Fibroblast of villous mesenchyme (primary cell): ENCODE data around the gene ATP1A4. TPM values are rescaled to one million over a fixed set of nuclear protein-coding genes. Genes with fewer than 3 reads are reported as not detected.

Experiments
- DNase-seq: peaks from one replicate; pipeline ENCODE4 v3.0.0-alpha.2; 2010; ENCODE audit warnings: low read depth
- H3K4me3 ChIP-seq: 2 replicates; pipeline ENCODE4 v1.5.1; 2011; ENCODE audit warnings: low read depth, mild to moderate bottlenecking, low read length
- total RNA-seq: library from RNA; depleted of rRNA; stranded (reverse); fragments of >200 nt; gene quantifications from 2 replicates; pipeline ENCODE4 v1.2.3, GENCODE V29; 2012
- TF ChIP-seq, protein P1 (sequence below): IDR thresholded peaks from 2 replicates; pipeline ENCODE4 v1.5.1; 2012; ENCODE audit warnings: low read depth, mild to moderate bottlenecking, low read length; ENCODE audit not compliant: insufficient read depth

ATP1A4 gene
- total RNA-seq, 1 donor: not detected

DNA sequence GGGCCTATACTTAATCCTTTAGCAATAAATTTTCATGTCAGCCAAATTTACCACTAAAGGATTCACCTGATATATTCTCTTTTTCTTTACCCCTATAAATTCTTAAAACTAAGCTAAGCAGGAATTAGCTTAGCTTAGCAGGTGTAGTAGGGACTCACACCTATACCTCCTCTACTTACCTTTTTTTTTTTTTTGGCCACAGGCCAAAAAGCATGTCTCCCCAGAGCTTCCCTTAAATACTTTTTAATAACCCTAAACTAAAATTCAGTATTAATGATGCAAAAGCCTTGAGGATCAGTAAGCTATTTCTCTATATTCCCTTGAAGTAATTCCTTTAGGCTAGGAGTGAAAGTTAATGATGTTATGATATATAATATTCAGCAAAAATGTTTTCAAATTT is 77.0 kb downstream of the ATP1A4 start:
- TF ChIP-seq, protein P1, sequence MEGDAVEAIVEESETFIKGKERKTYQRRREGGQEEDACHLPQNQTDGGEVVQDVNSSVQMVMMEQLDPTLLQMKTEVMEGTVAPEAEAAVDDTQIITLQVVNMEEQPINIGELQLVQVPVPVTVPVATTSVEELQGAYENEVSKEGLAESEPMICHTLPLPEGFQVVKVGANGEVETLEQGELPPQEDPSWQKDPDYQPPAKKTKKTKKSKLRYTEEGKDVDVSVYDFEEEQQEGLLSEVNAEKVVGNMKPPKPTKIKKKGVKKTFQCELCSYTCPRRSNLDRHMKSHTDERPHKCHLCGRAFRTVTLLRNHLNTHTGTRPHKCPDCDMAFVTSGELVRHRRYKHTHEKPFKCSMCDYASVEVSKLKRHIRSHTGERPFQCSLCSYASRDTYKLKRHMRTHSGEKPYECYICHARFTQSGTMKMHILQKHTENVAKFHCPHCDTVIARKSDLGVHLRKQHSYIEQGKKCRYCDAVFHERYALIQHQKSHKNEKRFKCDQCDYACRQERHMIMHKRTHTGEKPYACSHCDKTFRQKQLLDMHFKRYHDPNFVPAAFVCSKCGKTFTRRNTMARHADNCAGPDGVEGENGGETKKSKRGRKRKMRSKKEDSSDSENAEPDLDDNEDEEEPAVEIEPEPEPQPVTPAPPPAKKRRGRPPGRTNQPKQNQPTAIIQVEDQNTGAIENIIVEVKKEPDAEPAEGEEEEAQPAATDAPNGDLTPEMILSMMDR: no peak
- no peak for DNase-seq
- H3K4me3 ChIP-seq: no peak overlapping the region

DNA sequence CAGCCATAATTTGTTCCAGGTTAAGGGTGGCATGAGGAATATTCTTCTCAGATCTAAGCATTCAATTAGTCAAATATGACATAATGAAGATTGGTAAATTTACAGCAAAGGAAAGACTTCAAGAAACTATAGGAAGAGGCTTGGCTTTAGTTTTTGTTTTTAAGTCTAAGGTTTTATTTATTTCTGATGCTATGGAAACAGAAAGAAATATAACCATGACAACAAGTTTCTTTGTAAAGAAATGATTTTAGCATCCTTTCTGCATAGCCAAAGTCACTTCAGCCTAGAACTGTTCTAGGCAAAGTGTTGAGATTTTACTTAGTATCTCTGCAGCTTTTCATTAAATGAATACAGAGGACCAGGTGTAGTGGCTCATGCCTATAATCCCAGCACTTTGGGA is 81.5 kb downstream of the ATP1A4 start:
- H3K4me3 ChIP-seq: no peak overlapping the region
- TF ChIP-seq, protein P1: no peak
- no peak for DNase-seq

Other genes with a start within 250 kb of the ATP1A4 start
- 167 and 277 TPM in 2 replicates for gene TAGLN2, start 226.1 kb upstream of the ATP1A4 start, total RNA-seq
- gene IGSF9, start 206.0 kb upstream of the ATP1A4 start, total RNA-seq: not detected in 2 replicates
- not detected in 2 replicates for gene SLAMF9, start 197.4 kb upstream of the ATP1A4 start, total RNA-seq
- 4.2 and 6.0 TPM in 2 replicates for gene PIGM, start 119.6 kb upstream of the ATP1A4 start, total RNA-seq
- gene KCNJ10, start 81.4 kb upstream of the ATP1A4 start, total RNA-seq: under 0.01 TPM in 1 of 2 replicates, not detected in the other
- gene KCNJ9, start 70.1 kb upstream of the ATP1A4 start, total RNA-seq: not detected in 2 replicates
- gene IGSF8, start 53.0 kb upstream of the ATP1A4 start, total RNA-seq: 13.9 and 14.7 TPM in 2 replicates
- not detected in 2 replicates for gene ATP1A2, start 35.8 kb upstream of the ATP1A4 start, total RNA-seq
- not detected in 2 replicates for gene CASQ1, start 39.0 kb downstream of the ATP1A4 start, total RNA-seq
- gene PEA15, start 53.8 kb downstream of the ATP1A4 start, total RNA-seq: 118 and 138 TPM in 2 replicates
- gene DCAF8, start 110.9 kb downstream of the ATP1A4 start, total RNA-seq: 68.6 and 75.1 TPM in 2 replicates
- gene PEX19, start 133.5 kb downstream of the ATP1A4 start, total RNA-seq: 39.6 and 51.0 TPM in 2 replicates
- gene COPA, start 191.6 kb downstream of the ATP1A4 start, total RNA-seq: 295 and 322 TPM in 2 replicates
- 109 and 165 TPM in 2 replicates for gene NCSTN, start 191.8 kb downstream of the ATP1A4 start, total RNA-seq
- gene NHLH1, start 215.5 kb downstream of the ATP1A4 start, total RNA-seq: under 0.01 TPM in 1 of 2 replicates, not detected in the other
- not detected in 2 replicates for gene VANGL2, start 249.0 kb downstream of the ATP1A4 start, total RNA-seq